Neural cell (in vitro differentiated cells): ENCODE measurements around the gene C1orf21.

Experiments
- EP300 ChIP-seq: fragments of 450-650 bp; conservative IDR thresholded peaks from 2 replicates; pipeline ENCODE4 v1.6.1; 2014; ENCODE audit warnings: antibody characterized with exemption, mild to moderate bottlenecking, moderate library complexity; ENCODE audit not compliant: poor library complexity, severe bottlenecking
- EZH2 ChIP-seq: fragments of 200-600, 300-800 bp; shearing (Covaris generic), sonication (generic); IDR thresholded peaks from 2 replicates; pipeline ENCODE4 v1.6.1; 2014; ENCODE audit warnings: antibody characterized with exemption, low read length, borderline replicate concordance, mild to moderate bottlenecking; ENCODE audit not compliant: insufficient read depth, poor library complexity, severe bottlenecking
- TAF1 ChIP-seq: IDR thresholded peaks from 2 replicates; pipeline ENCODE4 v1.6.1; 2012; ENCODE audit warnings: low read depth
- TF ChIP-seq, protein P1 (sequence below): fragments of 450-650 bp; IDR thresholded peaks from 2 replicates; pipeline ENCODE4 v1.5.1; 2014; ENCODE audit warnings: antibody characterized with exemption, mild to moderate bottlenecking, moderate library complexity; ENCODE audit not compliant: poor library complexity, severe bottlenecking

DNA sequence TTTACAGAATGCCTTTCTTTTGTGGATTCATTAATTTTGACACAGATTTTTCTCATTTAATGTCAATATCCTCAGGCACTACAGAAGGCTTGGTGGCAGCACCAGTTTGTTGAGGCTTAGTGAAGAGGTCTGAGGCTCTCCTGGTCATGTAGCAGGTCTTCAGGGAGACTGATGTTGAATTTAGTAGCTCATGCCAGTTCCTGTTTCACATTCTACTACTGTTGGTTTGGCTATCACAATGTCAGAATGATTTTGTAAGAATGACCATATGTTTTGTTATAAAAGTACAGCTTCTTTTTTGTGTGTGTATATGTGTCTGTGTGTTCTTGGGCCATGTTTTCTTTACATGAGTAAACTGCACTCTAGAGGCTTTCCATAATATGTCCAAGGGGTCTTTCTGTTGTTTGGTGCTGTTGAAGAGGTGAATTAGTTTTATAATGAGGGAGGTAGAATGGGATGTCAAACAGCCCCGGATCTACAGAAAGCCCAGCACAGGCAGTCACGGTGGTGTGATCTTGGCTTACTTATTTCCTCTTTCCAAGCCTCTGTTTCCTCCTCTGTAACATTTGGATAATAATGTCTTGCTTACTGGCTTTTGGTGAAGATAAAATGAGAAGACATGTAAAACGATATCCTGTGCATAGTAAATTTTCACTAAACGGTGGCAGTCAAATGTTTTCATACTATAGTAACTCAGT is 32.0 kb downstream of the C1orf21 start:
- TF ChIP-seq, protein P1, sequence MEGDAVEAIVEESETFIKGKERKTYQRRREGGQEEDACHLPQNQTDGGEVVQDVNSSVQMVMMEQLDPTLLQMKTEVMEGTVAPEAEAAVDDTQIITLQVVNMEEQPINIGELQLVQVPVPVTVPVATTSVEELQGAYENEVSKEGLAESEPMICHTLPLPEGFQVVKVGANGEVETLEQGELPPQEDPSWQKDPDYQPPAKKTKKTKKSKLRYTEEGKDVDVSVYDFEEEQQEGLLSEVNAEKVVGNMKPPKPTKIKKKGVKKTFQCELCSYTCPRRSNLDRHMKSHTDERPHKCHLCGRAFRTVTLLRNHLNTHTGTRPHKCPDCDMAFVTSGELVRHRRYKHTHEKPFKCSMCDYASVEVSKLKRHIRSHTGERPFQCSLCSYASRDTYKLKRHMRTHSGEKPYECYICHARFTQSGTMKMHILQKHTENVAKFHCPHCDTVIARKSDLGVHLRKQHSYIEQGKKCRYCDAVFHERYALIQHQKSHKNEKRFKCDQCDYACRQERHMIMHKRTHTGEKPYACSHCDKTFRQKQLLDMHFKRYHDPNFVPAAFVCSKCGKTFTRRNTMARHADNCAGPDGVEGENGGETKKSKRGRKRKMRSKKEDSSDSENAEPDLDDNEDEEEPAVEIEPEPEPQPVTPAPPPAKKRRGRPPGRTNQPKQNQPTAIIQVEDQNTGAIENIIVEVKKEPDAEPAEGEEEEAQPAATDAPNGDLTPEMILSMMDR, result no peak
- no peak for TF ChIP-seq EZH2
- TF ChIP-seq EP300, result no peak
- TF ChIP-seq TAF1, result no peak
